ENCODE measurements around the gene CYSLTR2. TPM values are rescaled to one million over a fixed set of nuclear protein-coding genes. Genes with fewer than 3 reads are reported as not detected.

CYSLTR2 gene
- under 1 TPM; 0.10 to 0.80 TPM for total RNA-seq

GRCh38 chr13:48653472-48653939 lies at the start of gene CYSLTR2:
TSS of gene CYSLTR2 (plus strand) at chr13:48653929. CDS start at chr13:48706818, 52,889 bp downstream.
- H3K9ac ChIP-seq (ENCODE audit: low read depth in 2 of 2, low read length in 2 of 2): peak within 1 kb of the TSS in 1 of 2 donors; percentile 28
- H3K27ac ChIP-seq: peak within 1 kb of the TSS; percentile 7
- no peak within 1 kb of the TSS for H3K4me3 ChIP-seq

GRCh38 chr13:48615049-48615448 lies 38.7 kb upstream of the CYSLTR2 start:
- no peaks in the 10 kb centered on the region for H3K27me3 ChIP-seq
- no peaks in the 10 kb centered on the region for H3K9me3 ChIP-seq
- no peaks in the 10 kb centered on the region for H3K4me1 ChIP-seq
- H3K4me3 ChIP-seq: no peak overlapping the region
- no peak overlapping the region for H3K9ac ChIP-seq (ENCODE audit: low read depth in 2 of 2, low read length in 2 of 2)
- H3K27ac ChIP-seq: no peak overlapping the region
- TF ChIP-seq CTCF (IDR thresholded peaks at IDR 0.05): no peak
- no peaks in the 10 kb centered on the region for H3K36me3 ChIP-seq
- intact Hi-C loops (cut with DNase I): no loop called here
- DNase-seq: no peak

More at GRCh38 chr13:48653472-48653939, at the start of gene CYSLTR2:
- TF ChIP-seq CTCF (IDR thresholded peaks at IDR 0.05): no peak
- no peaks in the 10 kb centered on the region for H3K36me3 ChIP-seq
- no peak for DNase-seq
- H3K27me3 ChIP-seq: no peaks in the 10 kb centered on the region
- H3K4me1 ChIP-seq: no peaks in the 10 kb centered on the region
- intact Hi-C loops (cut with DNase I): no loop called here
- no peaks in the 10 kb centered on the region for H3K9me3 ChIP-seq

GRCh38 chr13:48618937-48619336 lies 34.8 kb upstream of the CYSLTR2 start:
- Histone ChIP-seq H3K36me3 (no peaks in the 10 kb centered on the region), H3K4me1 (no peaks in the 10 kb centered on the region), H3K9me3 (no peaks in the 10 kb centered on the region), H3K9ac (ENCODE audit: low read depth in 2 of 2, low read length in 2 of 2) (no peak overlapping the region), H3K27ac (no peak overlapping the region), H3K4me3 (no peak overlapping the region), H3K27me3 (no peaks in the 10 kb centered on the region)
- intact Hi-C loops (cut with DNase I): no loop called here
- DNase-seq: no peak
- no peak for TF ChIP-seq CTCF (IDR thresholded peaks at IDR 0.05)

- Histone ChIP-seq H3K4me3 (no peak overlapping the region), H3K36me3 (no peaks in the 10 kb centered on the region), H3K9ac (ENCODE audit: low read depth in 2 of 2, low read length in 2 of 2) (no peak overlapping the region), H3K27ac (no peak overlapping the region), H3K27me3 (no peaks in the 10 kb centered on the region), H3K9me3 (no peaks in the 10 kb centered on the region), H3K4me1 (no peaks in the 10 kb centered on the region)
- intact Hi-C loops (cut with DNase I): no loop called here
- TF ChIP-seq CTCF (IDR thresholded peaks at IDR 0.05): no peak
- no peak for DNase-seq
Measured at GRCh38 chr13:48621056-48621455, 32.7 kb upstream of the CYSLTR2 start.

GRCh38 chr13:48624016-48624415 lies 29.7 kb upstream of the CYSLTR2 start:
- Histone ChIP-seq H3K4me3 (no peak overlapping the region), H3K36me3 (no peaks in the 10 kb centered on the region), H3K9ac (ENCODE audit: low read depth in 2 of 2, low read length in 2 of 2) (no peak overlapping the region), H3K4me1 (no peaks in the 10 kb centered on the region), H3K27me3 (no peaks in the 10 kb centered on the region), H3K27ac (no peak overlapping the region), H3K9me3 (no peaks in the 10 kb centered on the region)
- TF ChIP-seq CTCF (IDR thresholded peaks at IDR 0.05): no peak
- intact Hi-C loops (cut with DNase I): no loop called here
- no peak for DNase-seq

All from colonic mucosa (tissue), 4 donors.